HEK293T (cell line): ENCODE measurements around the gene ACLY.

Experiments
- ARNT ChIP-seq: fragments of 450-650 bp; IDR thresholded peaks from 2 replicates; pipeline ENCODE4 v1.6.1; 2017; ENCODE audit warnings: mild to moderate bottlenecking
- BHLHE40 ChIP-seq: fragments of 450-650 bp; IDR thresholded peaks from 2 replicates; pipeline ENCODE4 v1.6.1; 2016; ENCODE audit warnings: mild to moderate bottlenecking, moderate library complexity, borderline replicate concordance
- ELF4 ChIP-seq: fragments of 450-650 bp; IDR thresholded peaks from 2 replicates; pipeline ENCODE4 v1.6.1; 2017; ENCODE audit warnings: antibody characterized with exemption
- SP1 ChIP-seq: fragments of 450-650 bp; IDR thresholded peaks from 2 replicates; pipeline ENCODE4 v1.6.1; 2017
- SUZ12 ChIP-seq: fragments of 450-650 bp; IDR thresholded peaks from 2 replicates; pipeline ENCODE4 v1.6.1; 2016; ENCODE audit warnings: mild to moderate bottlenecking
- ZNF384 ChIP-seq: fragments of 450-650 bp; IDR thresholded peaks from 2 replicates; pipeline ENCODE4 v1.6.1; 2016

DNA sequence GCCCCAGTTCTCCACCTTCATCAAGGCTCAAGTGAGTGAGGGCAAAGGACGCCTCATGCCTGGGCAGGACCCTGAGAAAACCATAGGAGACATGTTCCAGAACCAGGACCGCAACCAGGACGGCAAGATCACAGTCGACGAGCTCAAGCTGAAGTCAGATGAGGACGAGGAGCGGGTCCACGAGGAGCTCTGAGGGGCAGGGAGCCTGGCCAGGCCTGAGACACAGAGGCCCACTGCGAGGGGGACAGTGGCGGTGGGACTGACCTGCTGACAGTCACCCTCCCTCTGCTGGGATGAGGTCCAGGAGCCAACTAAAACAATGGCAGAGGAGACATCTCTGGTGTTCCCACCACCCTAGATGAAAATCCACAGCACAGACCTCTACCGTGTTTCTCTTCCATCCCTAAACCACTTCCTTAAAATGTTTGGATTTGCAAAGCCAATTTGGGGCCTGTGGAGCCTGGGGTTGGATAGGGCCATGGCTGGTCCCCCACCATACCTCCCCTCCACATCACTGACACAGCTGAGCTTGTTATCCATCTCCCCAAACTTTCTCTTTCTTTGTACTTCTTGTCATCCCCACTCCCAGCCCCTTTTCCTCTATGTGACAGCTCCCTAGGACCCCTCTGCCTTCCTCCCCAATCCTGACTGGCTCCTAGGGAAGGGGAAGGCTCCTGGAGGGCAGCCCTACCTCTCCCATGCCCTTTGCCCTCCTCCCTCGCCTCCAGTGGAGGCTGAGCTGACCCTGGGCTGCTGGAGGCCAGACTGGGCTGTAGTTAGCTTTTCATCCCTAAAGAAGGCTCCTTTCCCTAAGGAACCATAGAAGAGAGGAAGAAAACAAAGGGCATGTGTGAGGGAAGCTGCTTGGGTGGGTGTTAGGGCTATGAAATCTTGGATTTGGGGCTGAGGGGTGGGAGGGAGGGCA lies 96.3 kb downstream of the ACLY start:
- TF ChIP-seq SUZ12 (no peak), ZNF384 (no peak), BHLHE40 (no peak), SP1 (no peak), ELF4 (no peak), ARNT (no peak)
